ENCODE measurements around the gene KIAA1755. TPM values are rescaled to one million over a fixed set of nuclear protein-coding genes. Genes with fewer than 3 reads are reported as not detected.

Gene KIAA1755
- total RNA-seq, 3 donors from 2014 or later, result 2.1 to 5.1 (median 4.3) TPM

- Histone ChIP-seq H3K27me3 (no peaks in the 10 kb centered on the region), H3K9me3 (no peaks in the 10 kb centered on the region), H3K27ac (no peak overlapping the region), H3K4me3 (no peak overlapping the region), H3K4me1 (no peaks in the 10 kb centered on the region), H3K36me3 (no peaks in the 10 kb centered on the region)
- DNase-seq (ENCODE audit: low spot score in 2 of 2), result no peak
- intact Hi-C loops (cut with DNase I; ENCODE audit: low total_unique reads), result no loop called here
- no peak for TF ChIP-seq CTCF (IDR thresholded peaks at IDR 0.05)
- TF ChIP-seq POLR2AphosphoS5 (IDR thresholded peaks at IDR 0.05), result no peak
- no peak for TF ChIP-seq POLR2A (IDR thresholded peaks at IDR 0.05)
These were observed 45.0 kb upstream of the KIAA1755 start for GRCh38 chr20:38305541-38305940.

GRCh38 chr20:38304845-38305447, 44.4 kb upstream of the KIAA1755 start:
- DNase-seq (ENCODE audit: low spot score in 2 of 2), result no peak
- intact Hi-C loops (cut with DNase I; ENCODE audit: low total_unique reads), result no loop called here

GRCh38 chr20:38303908-38304379, 43.4 kb upstream of the KIAA1755 start, which contains the start of gene BPI:
Gene BPI (plus strand): TSS chr20:38304156. CDS start chr20:38304224, 68 bp downstream.
- TF ChIP-seq CTCF (IDR thresholded peaks at IDR 0.05) (no peak), POLR2A (IDR thresholded peaks at IDR 0.05) (no peak), POLR2AphosphoS5 (IDR thresholded peaks at IDR 0.05) (no peak)
- no peak within 1 kb of the TSS for H3K4me3 ChIP-seq
- H3K9me3 ChIP-seq, result no peaks in the 10 kb centered on the region
- H3K27me3 ChIP-seq, result no peaks in the 10 kb centered on the region
- intact Hi-C loops (cut with DNase I; ENCODE audit: low total_unique reads), result no loop called here
- H3K36me3 ChIP-seq, result no peaks in the 10 kb centered on the region
- H3K27ac ChIP-seq, result peak within 1 kb of the TSS in 1 of 2 donors; percentile 12
- peak in 1 of 2 donors; percentile 30 for DNase-seq (ENCODE audit: low spot score in 2 of 2)
- H3K4me1 ChIP-seq, result peaks cover 8 to 15% of the 10 kb centered on the region in 2 donors

More at GRCh38 chr20:38304845-38305447, 44.4 kb upstream of the KIAA1755 start:
- no peaks in the 10 kb centered on the region for H3K36me3 ChIP-seq
- no peak overlapping the region for H3K27ac ChIP-seq
- no peak for TF ChIP-seq POLR2AphosphoS5 (IDR thresholded peaks at IDR 0.05)
- peak in 1 of 3 donors; percentile 17 for TF ChIP-seq CTCF (IDR thresholded peaks at IDR 0.05)
- no peak overlapping the region for H3K4me3 ChIP-seq
- peaks cover 2 to 5% of the 10 kb centered on the region in 2 donors for H3K4me1 ChIP-seq
- H3K9me3 ChIP-seq, result no peaks in the 10 kb centered on the region
- H3K27me3 ChIP-seq, result no peaks in the 10 kb centered on the region

GRCh38 chr20:38302786-38303185, 42.3 kb upstream of the KIAA1755 start:
- no peak overlapping the region for H3K27ac ChIP-seq
- no peaks in the 10 kb centered on the region for H3K9me3 ChIP-seq
- H3K4me1 ChIP-seq, result peaks cover 15 to 20% of the 10 kb centered on the region in 2 donors
- DNase-seq (ENCODE audit: low spot score in 2 of 2), result no peak
- intact Hi-C loops (cut with DNase I; ENCODE audit: low total_unique reads), result no loop called here
- no peak overlapping the region for H3K4me3 ChIP-seq
- H3K27me3 ChIP-seq, result no peaks in the 10 kb centered on the region
- TF ChIP-seq POLR2A (IDR thresholded peaks at IDR 0.05), result no peak
- no peak for TF ChIP-seq POLR2AphosphoS5 (IDR thresholded peaks at IDR 0.05)
- TF ChIP-seq CTCF (IDR thresholded peaks at IDR 0.05), result no peak
- H3K36me3 ChIP-seq, result no peaks in the 10 kb centered on the region

DNA sequence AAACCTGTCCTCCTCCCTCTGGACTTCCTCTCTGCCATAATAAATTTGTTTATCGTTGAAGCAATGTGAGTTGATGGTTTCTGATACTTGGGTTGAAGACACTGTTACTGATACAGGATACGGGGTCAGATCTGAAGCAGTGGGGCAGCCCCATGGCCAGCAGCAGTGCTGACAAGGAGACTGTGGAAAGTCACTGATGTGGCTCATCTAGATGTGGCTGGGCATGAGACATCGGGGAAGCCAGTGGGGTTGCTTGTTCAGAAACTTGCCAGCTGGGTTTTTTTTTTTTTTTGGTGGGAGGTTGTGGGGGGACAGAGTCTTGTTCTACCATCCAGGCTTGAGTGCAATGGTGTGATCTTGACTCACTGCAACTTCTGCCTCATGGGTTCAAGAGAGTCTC, 40.8 kb upstream of the KIAA1755 start:
- peaks cover 15 to 20% of the 10 kb centered on the region in 2 donors for H3K4me1 ChIP-seq
- no peaks in the 10 kb centered on the region for H3K9me3 ChIP-seq
- TF ChIP-seq POLR2A (IDR thresholded peaks at IDR 0.05) (no peak), POLR2AphosphoS5 (IDR thresholded peaks at IDR 0.05) (no peak), CTCF (IDR thresholded peaks at IDR 0.05) (no peak)
- H3K27me3 ChIP-seq, result no peaks in the 10 kb centered on the region
- no peak overlapping the region for H3K27ac ChIP-seq
- intact Hi-C loops (cut with DNase I; ENCODE audit: low total_unique reads), result no loop called here
- no peak for DNase-seq (ENCODE audit: low spot score in 2 of 2)
- H3K4me3 ChIP-seq, result no peak overlapping the region
- H3K36me3 ChIP-seq, result no peaks in the 10 kb centered on the region

Data from breast epithelium (tissue), 4 donors.